Neuronal stem cell (in vitro differentiated cells): Measurements from ENCODE around the gene DNM1L.

Experiments
- DNase-seq: peaks from one replicate; pipeline ENCODE4 v3.0.0-alpha.2; 2013; ENCODE audit warnings: low spot score
- H2AFZ ChIP-seq: one replicate; pipeline ENCODE4 v1.6.1; 2013; ENCODE audit warnings: mild to moderate bottlenecking, low read length, inconsistent platforms
- H2AK5ac ChIP-seq: 2 replicates; pipeline ENCODE4 v1.6.1; 2013; ENCODE audit warnings: low read depth, mild to moderate bottlenecking, inconsistent platforms, low read length, moderate library complexity, mixed read lengths
- H2BK120ac ChIP-seq: 2 replicates; pipeline ENCODE4 v1.6.1; 2013; ENCODE audit warnings: low read depth, mild to moderate bottlenecking, inconsistent platforms, low read length, moderate library complexity, mixed read lengths
- H2BK12ac ChIP-seq: one replicate; pipeline ENCODE4 v1.6.1; 2013; ENCODE audit warnings: low read length, inconsistent platforms
- H2BK15ac ChIP-seq: 2 replicates; pipeline ENCODE4 v1.6.1; 2013; ENCODE audit warnings: mild to moderate bottlenecking, low read length, inconsistent platforms, mixed read lengths
- H2BK5ac ChIP-seq: one replicate; pipeline ENCODE4 v1.6.1; 2013; ENCODE audit warnings: inconsistent platforms, mild to moderate bottlenecking, low read length, moderate library complexity
- H3K14ac ChIP-seq: one replicate; pipeline ENCODE4 v1.6.1; 2013; ENCODE audit warnings: low read length, inconsistent platforms
- H3K18ac ChIP-seq: 2 replicates; pipeline ENCODE4 v1.6.1; 2013; ENCODE audit warnings: low read length, inconsistent platforms
- H3K23ac ChIP-seq: 2 replicates; pipeline ENCODE4 v1.6.1; 2013; ENCODE audit warnings: low read depth, mild to moderate bottlenecking, mixed read lengths, low read length, inconsistent platforms; ENCODE audit not compliant: poor library complexity
- H3K27ac ChIP-seq: replicated peaks from 3 replicates; pipeline ENCODE4 v1.5.1; 2013; ENCODE audit warnings: low read length, inconsistent platforms
- H3K27me3 ChIP-seq, 3 experiments: 2 replicates each; pipeline ENCODE4 v1.6.1; 2013; ENCODE audit warnings: low read length in 3 of 3, mild to moderate bottlenecking in 2 of 3, inconsistent platforms in 1 of 3, low read depth in 1 of 3, mixed read lengths in 1 of 3, moderate library complexity in 1 of 3; ENCODE audit not compliant: control insufficient read depth in 3 of 3, insufficient read depth in 3 of 3
- H3K36me3 ChIP-seq, 2 donors: replicated peaks in 1 of 2; 2 replicates each; pipeline ENCODE4 v1.6.1; 2013; ENCODE audit warnings: low read length in 2 of 2; ENCODE audit not compliant: control insufficient read depth in 2 of 2, insufficient read depth in 2 of 2
- H3K4ac ChIP-seq: 2 replicates; pipeline ENCODE4 v1.6.1; 2013; ENCODE audit warnings: inconsistent platforms, mild to moderate bottlenecking, low read length, moderate library complexity
- H3K4me1 ChIP-seq, 2 donors: 1 replicate in 1 of 2; 2 replicates in 1 of 2; pipeline ENCODE4 v1.6.1; 2013; ENCODE audit warnings: low read length in 2 of 2, low read depth in 1 of 2; ENCODE audit not compliant: control insufficient read depth in 2 of 2, insufficient read depth in 1 of 2
- H3K4me2 ChIP-seq: one replicate; pipeline ENCODE4 v1.6.1; 2013; ENCODE audit warnings: mild to moderate bottlenecking, low read length, inconsistent platforms; ENCODE audit not compliant: insufficient read depth, poor library complexity, severe bottlenecking
- H3K4me3 ChIP-seq, 2 donors: 2 replicates each; pipeline ENCODE4 v1.5.1; 2013; ENCODE audit warnings: low read length in 2 of 2, mild to moderate bottlenecking in 2 of 2, inconsistent platforms in 1 of 2, moderate library complexity in 1 of 2
- H3K79me1 ChIP-seq: one replicate; pipeline ENCODE4 v1.6.1; 2013; ENCODE audit warnings: low read depth, mild to moderate bottlenecking, inconsistent platforms, low read length, moderate library complexity
- H3K9ac ChIP-seq: one replicate; pipeline ENCODE4 v1.6.1; 2013; ENCODE audit warnings: mild to moderate bottlenecking, low read depth, low read length, inconsistent platforms; ENCODE audit not compliant: poor library complexity
- H3K9me3 ChIP-seq, 2 donors: replicated peaks in 1 of 2; 2 replicates each; pipeline versions ENCODE3 to v1.6.1; 2013; ENCODE audit warnings: low read length in 2 of 2, mild to moderate bottlenecking in 2 of 2, inconsistent platforms in 1 of 2, low read depth in 1 of 2, mixed read lengths in 1 of 2, moderate library complexity in 1 of 2; ENCODE audit not compliant: control insufficient read depth in 2 of 2, insufficient read depth in 1 of 2
- H4K8ac ChIP-seq: one replicate; pipeline ENCODE4 v1.6.1; 2013; ENCODE audit warnings: low read depth, mild to moderate bottlenecking, inconsistent platforms, low read length, moderate library complexity
- H4K91ac ChIP-seq: one replicate; pipeline ENCODE4 v1.6.1; 2013; ENCODE audit warnings: low read length, low read depth, mild to moderate bottlenecking, inconsistent platforms; ENCODE audit not compliant: poor library complexity
- WGBS, 2 donors: extraction: QIAGEN DNeasy Blood & Tissue Kit; methylation state at CpG; one replicate each; pipeline ENCODE4 v1.1.7; 2013; ENCODE audit warnings: missing lambda C conversion rate in 2 of 2, mixed read lengths in 1 of 2; ENCODE audit not compliant: insufficient read length in 2 of 2, insufficient replicate concordance in 1 of 2; ENCODE audit errors: extremely low coverage in 2 of 2; 5-methylcytosine and 5-hydroxymethylcytosine counted together

The DNM1L gene

GRCh38 chr12:32783029-32783428 lies 103.9 kb downstream of the DNM1L start:
- Histone ChIP-seq H2AK5ac (no peak overlapping the region), H2BK120ac (no peak overlapping the region), H3K4me3 (no peak overlapping the region), H3K27ac (no peak overlapping the region), H3K27me3 (peaks cover 0 to 3% (median 0%) of the 10 kb centered on the region in 3 experiments), H3K79me1 (no peaks in the 10 kb centered on the region), H3K23ac (no peak overlapping the region), H3K18ac (no peak overlapping the region), H4K91ac (no peak overlapping the region), H3K4me1 (peaks cover 0 to 3% of the 10 kb centered on the region in 2 donors), H3K36me3 (no peaks in the 10 kb centered on the region), H3K4me2 (no peak overlapping the region), H3K9me3 (no peaks in the 10 kb centered on the region), H3K9ac (no peak overlapping the region), H2BK15ac (no peak overlapping the region), H4K8ac (no peak overlapping the region), H2AFZ (no peak overlapping the region), H3K14ac (no peak overlapping the region), H2BK5ac (no peak overlapping the region), H2BK12ac (no peak overlapping the region), H3K4ac (no peak overlapping the region)
- no peak for DNase-seq
- WGBS, 2 donors: no CpG with 5 or more reads among the region's 3 CpGs

- no peak overlapping the region for H3K4me3 ChIP-seq
- no peak overlapping the region for H3K27ac ChIP-seq
- H3K27me3 ChIP-seq: no peaks in the 10 kb centered on the region
- peak overlapping the region; percentile 44 for H3K23ac ChIP-seq
- H2AK5ac ChIP-seq: no peak overlapping the region
- no peak for DNase-seq
- no peak overlapping the region for H3K14ac ChIP-seq
- H3K9ac ChIP-seq: no peak overlapping the region
- no peaks in the 10 kb centered on the region for H3K36me3 ChIP-seq
- no peaks in the 10 kb centered on the region for H3K79me1 ChIP-seq
- no peak overlapping the region for H3K4ac ChIP-seq
- H3K4me2 ChIP-seq: no peak overlapping the region
- no peak overlapping the region for H2BK120ac ChIP-seq
- no CpG with 5 or more reads among the region's 5 CpGs for WGBS, 2 donors
- H2BK12ac ChIP-seq: no peak overlapping the region
- no peak overlapping the region for H2BK15ac ChIP-seq
- H4K8ac ChIP-seq: no peak overlapping the region
- H3K18ac ChIP-seq: peak overlapping the region; percentile 5
- peaks cover 0 to 3% of the 10 kb centered on the region in 2 donors for H3K4me1 ChIP-seq
- H2BK5ac ChIP-seq: no peak overlapping the region
- no peak overlapping the region for H4K91ac ChIP-seq
- H3K9me3 ChIP-seq: no peaks in the 10 kb centered on the region
- peak overlapping the region; percentile 57 for H2AFZ ChIP-seq
These were observed 106.5 kb downstream of the DNM1L start for GRCh38 chr12:32785557-32785956.

GRCh38 chr12:32788405-32788804 lies 109.3 kb downstream of the DNM1L start:
- H3K36me3 ChIP-seq: no peaks in the 10 kb centered on the region

GRCh38 chr12:32789446-32789845 lies 110.3 kb downstream of the DNM1L start:
- Histone ChIP-seq H3K36me3 (no peaks in the 10 kb centered on the region), H3K4me3 (no peak overlapping the region), H2BK120ac (no peak overlapping the region), H3K14ac (no peak overlapping the region), H3K23ac (no peak overlapping the region), H2AK5ac (no peak overlapping the region), H3K27me3 (no peaks in the 10 kb centered on the region), H4K8ac (no peak overlapping the region), H4K91ac (no peak overlapping the region), H3K9me3 (no peaks in the 10 kb centered on the region), H2BK12ac (no peak overlapping the region), H2BK5ac (no peak overlapping the region), H3K18ac (no peak overlapping the region), H3K4me2 (no peak overlapping the region), H3K4me1 (peaks cover 0 to 5% of the 10 kb centered on the region in 2 donors), H3K9ac (no peak overlapping the region), H3K4ac (no peak overlapping the region), H2AFZ (no peak overlapping the region), H2BK15ac (no peak overlapping the region), H3K79me1 (no peaks in the 10 kb centered on the region), H3K27ac (no peak overlapping the region)
- no peak for DNase-seq

More at GRCh38 chr12:32788405-32788804, 109.3 kb downstream of the DNM1L start:
- no peak overlapping the region for H2BK120ac ChIP-seq
- H3K9me3 ChIP-seq: no peaks in the 10 kb centered on the region
- no peak overlapping the region for H3K9ac ChIP-seq
- peaks cover 0 to 5% of the 10 kb centered on the region in 2 donors for H3K4me1 ChIP-seq
- H2BK15ac ChIP-seq: no peak overlapping the region
- H3K14ac ChIP-seq: no peak overlapping the region
- H3K27me3 ChIP-seq: no peaks in the 10 kb centered on the region
- no peak overlapping the region for H3K4me3 ChIP-seq
- WGBS, 2 donors: no CpG with 5 or more reads among the region's 4 CpGs
- no peak overlapping the region for H3K4ac ChIP-seq
- no peak overlapping the region for H3K23ac ChIP-seq
- H2BK12ac ChIP-seq: no peak overlapping the region
- no peak overlapping the region for H4K91ac ChIP-seq
- no peak overlapping the region for H4K8ac ChIP-seq
- no peak overlapping the region for H2BK5ac ChIP-seq
- peak overlapping the region; percentile 14 for H3K4me2 ChIP-seq
- no peak overlapping the region for H3K27ac ChIP-seq
- H2AK5ac ChIP-seq: no peak overlapping the region
- H2AFZ ChIP-seq: no peak overlapping the region
- DNase-seq: no peak
- H3K18ac ChIP-seq: no peak overlapping the region
- H3K79me1 ChIP-seq: no peaks in the 10 kb centered on the region
